H1 (cell line): ENCODE measurements around the gene KCNS3. TPM values are rescaled to one million over a fixed set of nuclear protein-coding genes. Genes with fewer than 3 reads are reported as not detected.

Source experiments
- CTCF ChIA-PET: fragments of 300-600 bp; sonication (Branson Sonifier 250); formaldehyde crosslinking; loops from one replicate; lab custom pipeline; 2021; ENCODE audit not compliant: partially characterized antibody; lab: Charles Lee
- POLR2A ChIA-PET: fragments of 300-600 bp; sonication (Branson Sonifier 250); formaldehyde crosslinking; loops from one replicate; lab custom pipeline; 2021; ENCODE audit warnings: inconsistent platforms; ENCODE audit not compliant: partially characterized antibody; lab: Charles Lee
- DNase-seq, 2 experiments: peaks; one replicate each; pipeline versions ENCODE4 v3.0.0 to v3.0.0-alpha.2; 2010 to 2022; ENCODE audit warnings: low spot score in 2 of 2, low read depth in 1 of 2, mixed read lengths in 1 of 2
- FAIRE-seq: peaks from 2 replicates; lab custom pipeline; 2011; peaks lifted over from hg19 to GRCh38; lab: Jason Lieb, UNC
- H2AFZ ChIP-seq: 2 replicates; pipeline ENCODE4 v1.8.1; 2012; ENCODE audit warnings: low read length, inconsistent platforms
- H2AK5ac ChIP-seq: 2 replicates; pipeline ENCODE4 v1.6.1; 2013; ENCODE audit warnings: low read depth, low read length
- H2BK120ac ChIP-seq: replicated peaks from 2 replicates; pipeline ENCODE3; 2013; ENCODE audit warnings: low read depth, low read length, inconsistent platforms
- H2BK12ac ChIP-seq: 2 replicates; pipeline ENCODE4 v1.6.1; 2013; ENCODE audit warnings: low read depth, low read length
- H2BK15ac ChIP-seq: 2 replicates; pipeline ENCODE4 v1.6.1; 2013; ENCODE audit warnings: low read length
- H2BK20ac ChIP-seq: 2 replicates; pipeline ENCODE4 v1.6.1; 2013; ENCODE audit warnings: low read length
- H2BK5ac ChIP-seq: 2 replicates; pipeline ENCODE4 v1.6.1; 2013; ENCODE audit warnings: low read depth, low read length
- H3K14ac ChIP-seq: 2 replicates; pipeline ENCODE4 v1.6.1; 2013; ENCODE audit warnings: inconsistent platforms; ENCODE audit not compliant: insufficient read length
- H3K18ac ChIP-seq: 2 replicates; pipeline ENCODE4 v1.6.1; 2013; ENCODE audit warnings: low read length; ENCODE audit errors: extremely low read depth
- H3K23ac ChIP-seq: 2 replicates; pipeline ENCODE4 v1.6.1; 2013; ENCODE audit warnings: inconsistent platforms; ENCODE audit not compliant: insufficient read length
- H3K23me2 ChIP-seq: 2 replicates; pipeline ENCODE4 v1.6.1; 2013; ENCODE audit warnings: low read depth, low read length
- H3K27ac ChIP-seq: 2 replicates; pipeline ENCODE4 v1.6.1; 2011; ENCODE audit warnings: low read depth, low read length, inconsistent platforms
- H3K27me3 ChIP-seq, 4 experiments: replicated peaks in 1 of 4; 1 replicate in 1 of 4; 2 replicates in 3 of 4; pipeline versions ENCODE4 v1.6.1 to v1.8.1; 2011 to 2013; ENCODE audit warnings: low read length in 3 of 4, mild to moderate bottlenecking in 3 of 4, inconsistent platforms in 2 of 4, mixed read lengths in 2 of 4, moderate library complexity in 1 of 4; ENCODE audit not compliant: control insufficient read depth in 3 of 4, insufficient read depth in 3 of 4; ENCODE audit errors: extremely low read depth in 1 of 4
- H3K36me3 ChIP-seq, 4 experiments: 2 replicates each; pipeline versions ENCODE4 v1.6.1 to v1.8.1; 2011 to 2013; ENCODE audit warnings: mild to moderate bottlenecking in 4 of 4, low read length in 3 of 4, moderate library complexity in 2 of 4, control low read depth in 1 of 4, inconsistent platforms in 1 of 4; ENCODE audit not compliant: insufficient read depth in 4 of 4, control insufficient read depth in 2 of 4
- H3K4ac ChIP-seq: replicated peaks from 2 replicates; pipeline ENCODE3; 2013; ENCODE audit warnings: low read length, low read depth, mixed read lengths, inconsistent platforms; ENCODE audit not compliant: insufficient read length
- H3K4me1 ChIP-seq, 4 experiments: replicated peaks in 1 of 4; 1 replicate in 1 of 4; 2 replicates in 3 of 4; pipeline versions ENCODE4 v1.6.1 to v1.8.1; 2011 to 2013; ENCODE audit warnings: low read length in 3 of 4, inconsistent platforms in 2 of 4, mixed read lengths in 1 of 4; ENCODE audit not compliant: insufficient read depth in 4 of 4, control insufficient read depth in 3 of 4
- H3K4me2 ChIP-seq, 2 experiments: 2 replicates each; pipeline versions ENCODE4 v1.6.1 to v1.8.1; 2011 to 2013; ENCODE audit warnings: low read depth in 2 of 2, low read length in 2 of 2, control low read depth in 1 of 2, inconsistent platforms in 1 of 2, mild to moderate bottlenecking in 1 of 2; ENCODE audit not compliant: insufficient read depth in 1 of 2
- H3K4me3 ChIP-seq, 4 experiments: fragments of 200-600, 300-600 bp in 1 of 4; sonication (generic), shearing (Covaris generic), sonication (Bioruptor Twin) in 1 of 4; 2 replicates each; pipeline versions ENCODE4 v1.5.1 to v1.8.1; 2011 to 2016; ENCODE audit warnings: low read length in 4 of 4, low read depth in 3 of 4, control low read depth in 2 of 4, inconsistent platforms in 2 of 4, mild to moderate bottlenecking in 2 of 4, mixed read lengths in 1 of 4, moderate library complexity in 1 of 4; ENCODE audit not compliant: insufficient read depth in 2 of 4; ENCODE audit errors: extremely low read depth in 1 of 4
- H3K56ac ChIP-seq: replicated peaks from 2 replicates; pipeline ENCODE3; 2013; ENCODE audit warnings: low read depth, mild to moderate bottlenecking, mixed read lengths, low read length, inconsistent platforms; ENCODE audit not compliant: insufficient read length
- H3K79me1 ChIP-seq: 2 replicates; pipeline ENCODE4 v1.6.1; 2013; ENCODE audit warnings: low read depth, low read length, control low read depth
- H3K79me2 ChIP-seq, 2 experiments: 2 replicates each; pipeline versions ENCODE4 v1.6.1 to v1.8.1; 2012 to 2013; ENCODE audit warnings: low read length in 2 of 2, mild to moderate bottlenecking in 2 of 2, inconsistent platforms in 1 of 2; ENCODE audit not compliant: insufficient read depth in 2 of 2, control insufficient read depth in 1 of 2
- H3K9ac ChIP-seq, 4 experiments: replicated peaks in 1 of 4; 1 replicate in 1 of 4; 2 replicates in 3 of 4; pipeline versions ENCODE4 v1.6.1 to v1.8.1; 2011 to 2013; ENCODE audit warnings: low read depth in 3 of 4, low read length in 3 of 4, control low read depth in 2 of 4, mild to moderate bottlenecking in 2 of 4, moderate library complexity in 2 of 4, inconsistent platforms in 1 of 4; ENCODE audit errors: extremely low read depth in 1 of 4
- H3K9me3 ChIP-seq, 2 experiments: 2 replicates each; pipeline versions ENCODE4 v1.6.1 to v1.8.1; 2012 to 2013; ENCODE audit warnings: mild to moderate bottlenecking in 2 of 2, moderate library complexity in 2 of 2, control low read depth in 1 of 2, inconsistent platforms in 1 of 2, low read depth in 1 of 2, low read length in 1 of 2, mixed read lengths in 1 of 2; ENCODE audit not compliant: insufficient read depth in 2 of 2
- H4K20me1 ChIP-seq, 2 experiments: replicated peaks in 1 of 2; 2 replicates each; pipeline versions ENCODE3 to v1.8.1; 2011 to 2013; ENCODE audit warnings: inconsistent platforms in 2 of 2, low read length in 2 of 2, mild to moderate bottlenecking in 1 of 2; ENCODE audit not compliant: insufficient read depth in 2 of 2, control insufficient read depth in 1 of 2
- H4K5ac ChIP-seq: 2 replicates; pipeline ENCODE4 v1.6.1; 2013; ENCODE audit warnings: low read length, low read depth, mixed read lengths, inconsistent platforms; ENCODE audit not compliant: insufficient read length
- H4K8ac ChIP-seq: 2 replicates; pipeline ENCODE4 v1.8.0; 2013; ENCODE audit warnings: mild to moderate bottlenecking, moderate library complexity, low read length, inconsistent platforms; ENCODE audit not compliant: insufficient read depth; ENCODE audit errors: extremely low read depth
- H4K91ac ChIP-seq: replicated peaks from 2 replicates; pipeline ENCODE3; 2013; ENCODE audit warnings: low read length, mixed read lengths, inconsistent platforms; ENCODE audit not compliant: insufficient read length
- CBX5 ChIP-seq: fragments of 300-800, 300-1000 bp; sonication (generic); IDR thresholded peaks from 2 replicates; pipeline ENCODE4 v1.7.1; 2016; ENCODE audit warnings: antibody characterized with exemption, low read length, low read depth
- CREB1 ChIP-seq: IDR thresholded peaks from 2 replicates; pipeline ENCODE4 v1.6.1; 2012; ENCODE audit warnings: inconsistent platforms
- HDAC2 ChIP-seq, 2 experiments: fragments of 300-600 bp in 1 of 2; sonication (generic) in 1 of 2; IDR thresholded peaks; 2 replicates each; pipeline ENCODE4 v1.6.1; 2011 to 2012; ENCODE audit warnings: low read depth in 2 of 2, low read length in 2 of 2, mild to moderate bottlenecking in 2 of 2, moderate library complexity in 2 of 2, borderline replicate concordance in 1 of 2, inconsistent platforms in 1 of 2
- JUN ChIP-seq: IDR thresholded peaks from 2 replicates; pipeline ENCODE4 v1.6.1; 2011; ENCODE audit warnings: low read depth, mild to moderate bottlenecking, improper control_type of control experiment, low read length
- MAFK ChIP-seq: IDR thresholded peaks from 2 replicates; pipeline ENCODE4 v1.6.1; 2012; ENCODE audit warnings: low read depth, mild to moderate bottlenecking, improper control_type of control experiment, low read length
- PHF8 ChIP-seq: fragments of 200-600 bp; sonication (generic); conservative IDR thresholded peaks from 2 replicates; pipeline ENCODE4 v1.7.1; 2012; ENCODE audit warnings: low read depth, mild to moderate bottlenecking, inconsistent platforms, low read length, moderate library complexity
- RAD21 ChIP-seq, 2 experiments: IDR thresholded peaks in 1 of 2; conservative IDR thresholded peaks in 1 of 2; 2 replicates each; pipeline ENCODE4 v1.6.1; 2011; ENCODE audit warnings: low read depth in 2 of 2, low read length in 2 of 2, improper control_type of control experiment in 1 of 2, inconsistent platforms in 1 of 2, mild to moderate bottlenecking in 1 of 2, moderate library complexity in 1 of 2
- RXRA ChIP-seq: IDR thresholded peaks from 2 replicates; pipeline ENCODE4 v1.6.1; 2011; ENCODE audit warnings: low read depth, mild to moderate bottlenecking, low read length, moderate library complexity; ENCODE audit not compliant: insufficient read depth
- SIRT6 ChIP-seq: IDR thresholded peaks from one replicate; pipeline ENCODE4 v1.7.1; 2012; ENCODE audit warnings: low read length, inconsistent platforms
- SP1 ChIP-seq: IDR thresholded peaks from 2 replicates; pipeline ENCODE4 v1.6.1; 2011; ENCODE audit warnings: low read depth, low read length
- SRF ChIP-seq: IDR thresholded peaks from 2 replicates; pipeline ENCODE4 v1.6.1; 2011; ENCODE audit warnings: mild to moderate bottlenecking, low read depth, low read length, moderate library complexity
- SUZ12 ChIP-seq: fragments of 200-600 bp; sonication (generic); IDR thresholded peaks from 2 replicates; pipeline ENCODE4 v1.6.1; 2012; ENCODE audit warnings: mild to moderate bottlenecking, inconsistent platforms, low read length, moderate library complexity, mixed read lengths
- TBP ChIP-seq: IDR thresholded peaks from 2 replicates; pipeline ENCODE4 v1.6.1; 2011; ENCODE audit warnings: low read depth, low read length, improper control_type of control experiment
- TEAD4 ChIP-seq: IDR thresholded peaks from 2 replicates; pipeline ENCODE4 v1.6.1; 2012; ENCODE audit warnings: low read depth, low read length, inconsistent platforms, mixed read lengths
- WGBS, 2 experiments: shearing (Covaris generic) in 1 of 2; methylation state at CpG; one replicate each; pipeline versions ENCODE4 v1.1.6 to v1.1.7; 2013 to 2015; ENCODE audit warnings: low lambda C conversion rate in 2 of 2, mixed read lengths in 2 of 2, inconsistent platforms in 1 of 2, low coverage in 1 of 2, missing lambda C conversion rate in 1 of 2; ENCODE audit not compliant: insufficient replicate concordance in 2 of 2, insufficient coverage in 1 of 2, insufficient read length in 1 of 2; ENCODE audit errors: extremely low coverage in 1 of 2, missing lambda C conversion rate in 1 of 2; 5-methylcytosine and 5-hydroxymethylcytosine counted together
- polyA plus RNA-seq, 7 experiments: library from polyadenylated mRNA; depleted of rRNA in 3 of 7; stranded (reverse) in 5 of 7; unstranded in 2 of 7; fragments of >200 nt in 5 of 7; fragments of 200-250 nt in 2 of 7; gene quantifications; 1 replicate in 5 of 7; 2 replicates in 1 of 7; 4 replicates in 1 of 7; pipeline versions ENCODE4 v1.2.1 to v1.2.3, GENCODE V29; 2011 to 2013; ENCODE audit warnings: missing spikeins in 2 of 7, mixed read lengths in 2 of 7
- total RNA-seq: library from RNA; stranded (reverse); fragmentation: NEBNext Ultra II Directional; extraction: Animal tissue kit (Norgen Biotek cat#: 25700); gene quantifications from 2 replicates; pipeline ENCODE4 v1.2.1, GENCODE V29; 2021

KCNS3 gene
- total and polyA plus RNA-seq, 2 of the 8 experiments (the other 6 are each of a cell fraction or from before 2014, with no cell fraction given), result 22.7 to 23.0 TPM

- no peak overlapping the region for H2AFZ ChIP-seq
- ChIA-PET POLR2A (no interaction called here), CTCF (interaction anchor here (0.8 to 2.1 kb wide), 4 partner anchors 9 to 40 kb away, joined by 3 to 6 read pairs (median 4); no protein-coding TSS in a partner anchor)
- H3K18ac ChIP-seq, result no peak overlapping the region
- H4K91ac ChIP-seq, result no peak overlapping the region
- H3K79me2 ChIP-seq, result peaks cover 3 to 70% of the 10 kb centered on the region in 2 experiments
- no peak overlapping the region for H3K4me3 ChIP-seq
- H2AK5ac ChIP-seq, result no peak overlapping the region
- H3K9me3 ChIP-seq, result no peaks in the 10 kb centered on the region
- FAIRE-seq, result no peak
- H3K27me3 ChIP-seq, result no peaks in the 10 kb centered on the region
- no peaks in the 10 kb centered on the region for H3K23me2 ChIP-seq
- no peak overlapping the region for H3K4me2 ChIP-seq
- H3K4ac ChIP-seq, result no peak overlapping the region
- H4K5ac ChIP-seq, result no peak overlapping the region
- TF ChIP-seq SUZ12 (no peak), CREB1 (no peak), SP1 (no peak), SRF (no peak), MAFK (no peak), SIRT6 (no peak), RXRA (no peak), JUN (no peak), HDAC2 (IDR thresholded peaks at IDR 0.05; ENCODE audit: borderline replicate concordance in 1 of 2, low read depth in 2 of 2, low read length in 2 of 2) (no peak), TBP (no peak), TEAD4 (no peak), PHF8 (no peak), CBX5 (no peak), RAD21 (IDR thresholded peaks at IDR 0.05 in 1 of 2, conservative IDR thresholded peaks at IDR 0.05 in 1 of 2; ENCODE audit: low read depth in 2 of 2, low read length in 2 of 2) (no peak)
- no peak overlapping the region for H2BK20ac ChIP-seq
- no peak overlapping the region for H3K14ac ChIP-seq
- no peak for DNase-seq
- H3K79me1 ChIP-seq, result peaks cover 4% of the 10 kb centered on the region
- no peak overlapping the region for H3K9ac ChIP-seq
- H2BK5ac ChIP-seq, result no peak overlapping the region
- H3K36me3 ChIP-seq, result no peaks in the 10 kb centered on the region
- no peak overlapping the region for H2BK120ac ChIP-seq
- H3K4me1 ChIP-seq, result no peaks in the 10 kb centered on the region; a peak in 2 of 7 replicates
- H3K56ac ChIP-seq, result no peak overlapping the region
- WGBS, 2 experiments, result 94% methylated on average over 4 of the region's 4 CpGs; no CpG with 5 or more reads in 1 of the 2 experiments
- no peak overlapping the region for H2BK15ac ChIP-seq
- no peak overlapping the region for H4K8ac ChIP-seq
- no peak overlapping the region for H2BK12ac ChIP-seq
- H4K20me1 ChIP-seq, result peaks cover 0 to 6% of the 10 kb centered on the region in 2 experiments
- no peak overlapping the region for H3K23ac ChIP-seq
- no peak overlapping the region for H3K27ac ChIP-seq
Measured at GRCh38 chr2:17899871-17900270, 21.4 kb downstream of the KCNS3 start.
